Measurements from ENCODE around the gene UQCC2. TPM values are rescaled to one million over a fixed set of nuclear protein-coding genes. Genes with fewer than 3 reads are reported as not detected.

The UQCC2 gene
- total RNA-seq, 4 donors from 2014 or later: 21.1 to 74.7 (median 32.7) TPM

DNA sequence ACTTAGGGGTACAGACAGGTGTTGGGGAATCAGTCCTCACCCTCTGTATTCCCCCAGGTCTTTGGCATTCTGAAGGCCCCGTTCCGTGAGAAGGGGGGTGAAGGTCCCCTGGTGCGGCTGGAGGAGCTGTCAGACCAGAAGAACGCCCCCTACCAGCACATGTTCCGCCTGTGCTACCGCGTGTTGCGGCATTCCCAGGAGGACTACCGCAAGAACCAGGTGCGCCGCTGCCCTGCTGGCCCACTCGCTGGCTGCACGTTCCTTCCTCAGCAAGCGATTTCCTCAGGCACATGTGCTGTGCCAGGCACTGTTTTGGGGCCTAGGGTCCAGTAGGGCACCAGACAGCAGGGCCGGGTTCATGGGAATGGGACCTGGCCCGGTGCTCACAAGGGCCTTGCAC is 44.4 kb downstream of the UQCC2 start:
- intact Hi-C loops (cut with DNase I): no loop called here
- WGBS, 2 donors: 96 to 97% methylated on average over 16 of the region's 16 CpGs
- H3K4me3 ChIP-seq (replicated peaks in 1 of 3): no peak overlapping the region

GRCh38 chr6:33665957-33666356 is 45.5 kb downstream of the UQCC2 start:
- no peak for DNase-seq
- TF ChIP-seq, protein P1, sequence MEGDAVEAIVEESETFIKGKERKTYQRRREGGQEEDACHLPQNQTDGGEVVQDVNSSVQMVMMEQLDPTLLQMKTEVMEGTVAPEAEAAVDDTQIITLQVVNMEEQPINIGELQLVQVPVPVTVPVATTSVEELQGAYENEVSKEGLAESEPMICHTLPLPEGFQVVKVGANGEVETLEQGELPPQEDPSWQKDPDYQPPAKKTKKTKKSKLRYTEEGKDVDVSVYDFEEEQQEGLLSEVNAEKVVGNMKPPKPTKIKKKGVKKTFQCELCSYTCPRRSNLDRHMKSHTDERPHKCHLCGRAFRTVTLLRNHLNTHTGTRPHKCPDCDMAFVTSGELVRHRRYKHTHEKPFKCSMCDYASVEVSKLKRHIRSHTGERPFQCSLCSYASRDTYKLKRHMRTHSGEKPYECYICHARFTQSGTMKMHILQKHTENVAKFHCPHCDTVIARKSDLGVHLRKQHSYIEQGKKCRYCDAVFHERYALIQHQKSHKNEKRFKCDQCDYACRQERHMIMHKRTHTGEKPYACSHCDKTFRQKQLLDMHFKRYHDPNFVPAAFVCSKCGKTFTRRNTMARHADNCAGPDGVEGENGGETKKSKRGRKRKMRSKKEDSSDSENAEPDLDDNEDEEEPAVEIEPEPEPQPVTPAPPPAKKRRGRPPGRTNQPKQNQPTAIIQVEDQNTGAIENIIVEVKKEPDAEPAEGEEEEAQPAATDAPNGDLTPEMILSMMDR (IDR thresholded peaks at IDR 0.05): no peak
- no peak for TF ChIP-seq POLR2A (IDR thresholded peaks at IDR 0.05)
- WGBS, 2 donors: 80 to 91% methylated on average over 10 to 13 of the region's 13 CpGs
- no peaks in the 10 kb centered on the region for H3K9me3 ChIP-seq
- H3K4me3 ChIP-seq (replicated peaks in 1 of 3): no peak overlapping the region
- no peaks in the 10 kb centered on the region for H3K4me1 ChIP-seq
- no peak overlapping the region for H3K27ac ChIP-seq
- peaks cover 69 to 73% of the 10 kb centered on the region in 2 donors for H3K36me3 ChIP-seq
- no peaks in the 10 kb centered on the region for H3K27me3 ChIP-seq
- intact Hi-C loops (cut with DNase I): no loop called here

More for the DNA sequence above, 44.4 kb downstream of the UQCC2 start:
- no peaks in the 10 kb centered on the region for H3K9me3 ChIP-seq
- no peaks in the 10 kb centered on the region for H3K4me1 ChIP-seq
- H3K27me3 ChIP-seq: no peaks in the 10 kb centered on the region
- no peak for DNase-seq
- TF ChIP-seq, protein P1 (IDR thresholded peaks at IDR 0.05): no peak
- no peak for TF ChIP-seq POLR2A (IDR thresholded peaks at IDR 0.05)
- H3K27ac ChIP-seq: no peak overlapping the region
- peaks cover 76 to 82% of the 10 kb centered on the region in 2 donors for H3K36me3 ChIP-seq

- Histone ChIP-seq H3K27ac (no peak overlapping the region), H3K4me3 (replicated peaks in 1 of 3) (no peak overlapping the region), H3K4me1 (no peaks in the 10 kb centered on the region), H3K27me3 (no peaks in the 10 kb centered on the region), H3K36me3 (peaks cover 57 to 59% of the 10 kb centered on the region in 2 donors), H3K9me3 (no peaks in the 10 kb centered on the region)
- intact Hi-C loops (cut with DNase I): no loop called here
- TF ChIP-seq, protein P1 (IDR thresholded peaks at IDR 0.05): no peak
- TF ChIP-seq POLR2A (IDR thresholded peaks at IDR 0.05): no peak
- DNase-seq: no peak
- 91 to 97% methylated on average over 6 to 16 of the region's 17 CpGs for WGBS, 2 donors
Measured at GRCh38 chr6:33664506-33665057, 46.9 kb downstream of the UQCC2 start.

- Histone ChIP-seq H3K9me3 (no peaks in the 10 kb centered on the region), H3K4me1 (no peaks in the 10 kb centered on the region), H3K4me3 (replicated peaks in 1 of 3) (no peak overlapping the region), H3K27me3 (no peaks in the 10 kb centered on the region), H3K36me3 (peaks cover 57 to 59% of the 10 kb centered on the region in 2 donors), H3K27ac (no peak overlapping the region)
- no peak for TF ChIP-seq POLR2A (IDR thresholded peaks at IDR 0.05)
- DNase-seq: no peak
- intact Hi-C loops (cut with DNase I): no loop called here
- WGBS, 2 donors: 95% methylated on average over 15 to 16 of the region's 16 CpGs
Measured at GRCh38 chr6:33663727-33664449, 47.6 kb downstream of the UQCC2 start.

GRCh38 chr6:33663028-33663427 is 48.5 kb downstream of the UQCC2 start:
- H3K27ac ChIP-seq: no peak overlapping the region
- no peaks in the 10 kb centered on the region for H3K27me3 ChIP-seq
- H3K4me3 ChIP-seq (replicated peaks in 1 of 3): no peak overlapping the region
- H3K36me3 ChIP-seq: peaks cover 57 to 59% of the 10 kb centered on the region in 2 donors
- no peak for TF ChIP-seq POLR2A (IDR thresholded peaks at IDR 0.05)
- TF ChIP-seq, protein P1 (IDR thresholded peaks at IDR 0.05): no peak
- intact Hi-C loops (cut with DNase I): no loop called here
- DNase-seq: no peak
- H3K4me1 ChIP-seq: no peaks in the 10 kb centered on the region
- H3K9me3 ChIP-seq: no peaks in the 10 kb centered on the region
- 86 to 98% methylated on average over 5 of the region's 5 CpGs for WGBS, 2 donors
